Immature natural killer cell (primary cell): ENCODE results near the gene AHRR. TPM values are rescaled to one million over a fixed set of nuclear protein-coding genes. Genes with fewer than 3 reads are reported as not detected.
"Not testable (repeated sequence)": the region's sequence is repeated elsewhere in the genome, so short reads cannot be mapped to it uniquely, and the experiment has no call there.

ENCODE experiments used
- DNase-seq, 3 donors: peaks; one replicate each; pipeline ENCODE4 v3.0.0; 2022; ENCODE audit warnings: mixed read lengths in 1 of 3
- H3K27ac Mint-ChIP-seq, 6 donors: one replicate each; pipeline ENCODE4 v1.8.0; 2020; ENCODE audit warnings: mixed read lengths in 6 of 6, mild to moderate bottlenecking in 5 of 6, inconsistent platforms in 4 of 6, moderate library complexity in 3 of 6
- H3K27me3 Mint-ChIP-seq, 3 donors: one replicate each; pipeline ENCODE4 v1.8.0; 2020 to 2021; ENCODE audit warnings: low read depth in 3 of 3, mild to moderate bottlenecking in 3 of 3, mixed read lengths in 3 of 3, moderate library complexity in 3 of 3, inconsistent platforms in 1 of 3
- H3K36me3 Mint-ChIP-seq, 3 donors: one replicate each; pipeline ENCODE4 v1.8.0; 2020; ENCODE audit warnings: mixed read lengths in 3 of 3, inconsistent platforms in 2 of 3, mild to moderate bottlenecking in 2 of 3
- H3K4me1 Mint-ChIP-seq, 2 donors: one replicate each; pipeline ENCODE4 v1.8.0; 2020; ENCODE audit warnings: inconsistent platforms in 2 of 2, mild to moderate bottlenecking in 2 of 2, mixed read lengths in 2 of 2, moderate library complexity in 1 of 2
- H3K4me3 Mint-ChIP-seq, 5 donors: one replicate each; pipeline ENCODE4 v1.8.0; 2020; ENCODE audit warnings: mild to moderate bottlenecking in 5 of 5, mixed read lengths in 5 of 5, inconsistent platforms in 3 of 5, moderate library complexity in 3 of 5
- H3K9me3 Mint-ChIP-seq, 6 donors: one replicate each; pipeline ENCODE4 v1.8.0; 2020; ENCODE audit warnings: mild to moderate bottlenecking in 6 of 6, mixed read lengths in 6 of 6, inconsistent platforms in 4 of 6, moderate library complexity in 3 of 6
- polyA plus RNA-seq, 3 donors: library from polyadenylated mRNA; unstranded; fragments of 300-500 nt; fragmentation: Illumina TruSeq; gene quantifications; one replicate each; pipeline ENCODE4 v1.2.3, GENCODE V29; 2021

AHRR gene
- polyA plus RNA-seq, 3 donors from 2014 or later = 0.16 TPM; not detected in 2

DNA sequence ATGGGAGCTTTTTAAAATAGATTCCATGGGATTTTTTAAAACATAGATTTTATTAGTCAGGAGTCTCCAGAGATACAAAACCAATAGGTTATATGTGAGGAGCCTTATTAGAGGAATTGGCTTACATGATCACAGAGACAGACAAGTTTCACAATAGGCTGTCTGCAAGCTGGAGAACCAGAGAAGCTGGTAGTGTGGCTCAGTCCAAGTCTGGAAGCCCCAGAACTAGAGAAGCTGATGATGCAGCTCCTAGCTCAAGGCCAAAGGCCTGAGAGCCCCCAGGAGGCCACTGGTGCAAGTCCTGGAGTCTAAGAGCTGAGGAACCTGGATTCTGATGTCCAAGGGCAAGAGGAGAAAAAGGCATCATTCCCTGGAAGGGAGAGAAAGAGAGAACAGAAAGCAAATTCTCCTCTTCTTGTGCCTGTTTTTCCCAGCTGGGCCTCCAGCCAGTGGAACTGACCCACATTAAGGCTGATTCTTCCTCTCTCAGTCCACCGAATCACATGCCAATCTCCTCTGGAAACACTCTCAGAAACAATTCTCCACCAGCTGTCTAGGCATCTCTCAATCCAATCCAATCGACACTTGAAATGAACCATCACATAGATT lies 59.3 kb downstream of the AHRR start:
- Mint-ChIP-seq H3K27me3 (peaks cover 2 to 13% (median 8%) of the 10 kb centered on the region in 3 donors), H3K9me3 (peaks cover 2 to 7% (median 5%) of the 10 kb centered on the region in 6 donors), H3K27ac (no peak overlapping the region), H3K4me3 (no peak overlapping the region), H3K36me3 (peaks cover 0 to 14% (median 1%) of the 10 kb centered on the region in 3 donors), H3K4me1 (no peaks in the 10 kb centered on the region)
- DNase-seq = no peak

DNA sequence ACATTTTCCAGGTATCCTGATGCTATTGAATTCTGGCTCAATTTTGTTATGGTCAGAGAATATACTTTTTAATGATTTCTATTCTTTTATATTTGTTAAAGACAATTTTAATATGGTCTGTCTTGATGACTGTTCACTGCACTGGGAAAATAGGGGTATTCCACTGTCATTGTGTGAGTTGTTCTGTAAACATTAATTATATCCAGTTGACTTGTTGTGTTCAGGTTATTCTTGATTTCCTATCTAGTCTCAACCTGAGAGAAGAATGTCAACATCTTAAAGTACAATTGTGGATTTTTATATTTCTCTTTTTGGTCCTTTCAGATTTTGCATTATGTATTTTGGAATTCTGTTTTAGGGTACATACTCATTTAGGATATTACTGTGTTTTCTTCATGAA lies 61.6 kb downstream of the AHRR start:
- DNase-seq = no peak
- Mint-ChIP-seq H3K4me1 (no peaks in the 10 kb centered on the region), H3K27ac (no peak overlapping the region), H3K9me3 (peaks cover 3 to 10% (median 9%) of the 10 kb centered on the region in 6 donors), H3K36me3 (peaks cover 3 to 18% (median 6%) of the 10 kb centered on the region in 3 donors), H3K4me3 (no peak overlapping the region), H3K27me3 (peaks cover 2 to 9% (median 8%) of the 10 kb centered on the region in 3 donors)

DNA sequence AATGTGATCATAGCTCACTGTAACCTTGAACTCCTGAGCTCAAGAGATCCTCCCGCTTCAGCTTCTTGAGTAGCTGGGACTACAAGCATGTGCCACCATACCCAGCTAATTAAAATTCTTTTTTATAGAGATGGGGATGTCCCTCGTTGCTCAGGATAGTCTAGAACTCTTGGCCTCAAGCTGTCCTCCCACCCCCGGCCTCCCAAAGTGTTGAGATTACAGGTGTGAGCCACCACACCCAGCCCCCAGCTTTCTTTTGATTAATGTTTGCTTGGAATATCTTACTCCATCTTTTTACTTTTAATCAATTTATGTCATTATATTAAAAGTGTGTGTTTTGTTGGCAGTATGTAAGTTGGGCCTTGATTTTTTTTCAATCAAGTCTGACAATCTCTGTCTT lies 62.1 kb downstream of the AHRR start:
- Mint-ChIP-seq H3K27me3 (peaks cover 0 to 9% (median 6%) of the 10 kb centered on the region in 3 donors), H3K36me3 (peaks cover 3 to 18% (median 6%) of the 10 kb centered on the region in 3 donors), H3K4me3 (no peak overlapping the region), H3K9me3 (peaks cover 3 to 10% (median 9%) of the 10 kb centered on the region in 6 donors), H3K4me1 (no peaks in the 10 kb centered on the region), H3K27ac (no peak overlapping the region)
- DNase-seq = no peak

DNA sequence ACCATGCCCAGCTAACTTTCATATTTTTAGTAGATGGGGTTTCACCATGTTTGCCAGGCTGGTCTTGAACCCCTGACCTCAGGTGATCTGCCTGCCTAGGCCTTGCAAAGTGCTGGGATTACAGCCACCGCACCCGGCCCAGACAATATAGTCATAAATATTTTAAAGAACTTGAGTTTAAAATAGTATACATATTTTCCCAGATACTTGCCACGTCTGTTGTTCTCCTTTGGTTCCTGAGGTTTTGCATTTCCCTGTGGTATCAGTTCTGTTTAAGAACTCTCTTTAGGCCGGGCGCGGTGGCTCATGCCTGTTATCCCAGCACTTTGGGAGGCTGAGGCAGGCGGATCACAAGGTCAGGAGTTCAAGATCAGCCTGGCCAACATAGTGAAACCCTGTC lies 63.1 kb downstream of the AHRR start:
- peaks cover 3 to 18% (median 6%) of the 10 kb centered on the region in 3 donors for H3K36me3 Mint-ChIP-seq
- H3K27ac Mint-ChIP-seq, H3K27me3 Mint-ChIP-seq: not testable (repeated sequence)

DNA sequence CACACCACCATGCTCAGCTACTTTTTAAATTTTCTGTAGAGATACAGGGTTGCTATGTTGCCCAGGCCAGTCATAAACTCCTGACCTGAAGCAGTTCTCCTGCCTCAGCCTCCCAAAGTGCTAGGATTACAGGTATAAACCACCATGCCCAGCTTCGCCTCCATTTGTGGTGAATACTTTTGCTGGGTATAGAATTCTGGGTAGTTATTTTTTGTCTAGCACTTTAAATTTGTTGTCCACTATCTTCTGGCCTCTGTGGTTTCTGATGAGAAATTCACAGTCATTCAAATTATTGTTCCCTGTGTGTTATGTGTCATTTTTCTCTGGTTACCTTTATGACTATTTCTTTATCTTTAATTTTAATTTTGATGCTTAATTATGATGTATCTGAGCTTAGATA lies 63.8 kb downstream of the AHRR start:
- H3K27ac Mint-ChIP-seq = no peak overlapping the region
- peaks cover 3 to 10% (median 9%) of the 10 kb centered on the region in 6 donors for H3K9me3 Mint-ChIP-seq
- H3K4me1 Mint-ChIP-seq = no peaks in the 10 kb centered on the region
- peaks cover 0 to 6% (median 6%) of the 10 kb centered on the region in 3 donors for H3K27me3 Mint-ChIP-seq
- no peak overlapping the region for H3K4me3 Mint-ChIP-seq
- DNase-seq = no peak
- H3K36me3 Mint-ChIP-seq = peaks cover 3 to 18% (median 6%) of the 10 kb centered on the region in 3 donors

More for the DNA sequence above, 63.1 kb downstream of the AHRR start:
- not testable (repeated sequence) for H3K9me3 Mint-ChIP-seq, H3K4me1 Mint-ChIP-seq, DNase-seq, H3K4me3 Mint-ChIP-seq

DNA sequence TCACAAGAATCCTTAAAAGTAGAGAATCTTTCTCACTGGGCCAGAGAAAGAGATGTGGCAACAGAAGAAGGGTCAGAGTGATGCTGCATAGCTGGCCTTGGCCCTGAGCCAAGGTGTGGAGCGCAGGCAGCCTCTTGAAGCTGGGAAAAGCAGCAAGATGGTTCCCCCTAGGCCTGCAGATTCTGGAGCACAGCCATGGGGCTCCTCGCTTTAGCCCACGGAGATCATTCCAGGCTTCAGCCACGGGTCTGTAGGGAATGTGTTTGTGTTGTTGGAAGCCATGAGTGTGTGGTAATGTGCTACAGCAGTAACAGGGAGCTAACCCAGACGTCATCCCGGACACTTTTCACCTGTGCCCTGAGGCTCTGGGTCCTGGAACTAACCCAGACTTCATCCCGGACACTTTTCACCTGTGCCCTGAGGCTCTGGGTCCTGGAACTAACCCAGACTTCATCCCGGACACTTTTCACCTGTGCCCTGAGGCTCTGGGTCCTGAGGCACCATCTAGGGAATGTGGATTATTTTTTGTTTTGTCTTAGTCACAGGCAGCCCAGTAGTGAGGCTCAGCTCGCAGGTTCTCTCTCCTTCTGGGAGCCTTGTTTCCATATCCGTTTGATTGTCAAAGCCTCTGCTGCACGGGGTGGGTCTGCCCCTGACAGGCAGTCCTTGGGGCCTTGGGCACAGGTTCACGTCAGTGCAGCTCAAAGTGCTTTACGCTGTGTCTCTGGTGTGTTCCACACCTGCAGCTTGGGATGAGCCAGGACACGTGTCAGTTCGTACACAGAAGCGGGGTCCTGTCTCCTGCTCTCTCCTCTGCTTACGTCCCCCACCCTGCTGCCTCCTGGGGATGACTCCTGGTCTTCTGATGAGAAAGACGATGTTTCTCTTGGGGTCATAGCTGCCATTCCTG lies 65.2 kb downstream of the AHRR start:
- Mint-ChIP-seq H3K36me3 (peaks cover 3 to 18% (median 6%) of the 10 kb centered on the region in 3 donors), H3K4me3 (no peak overlapping the region), H3K27ac (no peak overlapping the region), H3K27me3 (peaks cover 0 to 6% (median 6%) of the 10 kb centered on the region in 3 donors), H3K4me1 (no peaks in the 10 kb centered on the region), H3K9me3 (peaks cover 0 to 10% (median 9%) of the 10 kb centered on the region in 6 donors)
- no peak for DNase-seq

DNA sequence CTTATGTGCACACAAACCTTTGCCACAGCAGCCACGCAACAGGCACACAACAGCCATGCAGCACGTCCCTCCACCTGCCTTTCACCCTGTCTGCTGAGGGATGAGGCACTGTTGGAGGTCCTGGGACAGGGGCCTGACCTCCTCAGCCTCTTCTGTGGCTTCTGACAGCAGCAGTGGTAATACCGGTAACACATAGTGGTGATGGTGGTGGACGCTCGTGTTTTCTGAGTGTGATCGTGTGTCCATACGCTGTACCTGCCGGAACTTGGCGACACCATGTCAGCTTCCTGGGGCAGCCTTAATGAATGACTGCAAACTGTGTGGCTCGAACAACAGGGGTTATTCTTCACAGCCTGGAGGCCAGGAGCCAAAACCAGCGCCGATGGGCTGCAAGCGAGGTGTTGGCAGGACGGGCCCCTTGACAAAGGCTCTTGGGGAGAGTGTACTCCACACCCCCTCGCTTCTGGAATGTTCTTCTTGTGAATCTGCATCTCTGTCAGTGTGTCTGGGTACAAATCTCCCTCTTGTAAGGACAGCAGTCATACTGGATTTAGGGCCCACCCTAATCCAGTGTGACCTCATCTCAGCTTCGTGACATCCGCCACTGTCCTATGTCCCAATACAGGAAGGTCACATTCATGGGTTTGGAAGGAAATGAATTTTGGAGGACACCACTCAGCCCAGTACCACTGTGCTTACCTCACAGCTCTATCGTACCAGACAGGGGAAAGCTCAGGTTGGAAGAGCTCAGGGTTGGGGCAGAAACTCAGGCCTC lies 66.2 kb downstream of the AHRR start:
- H3K9me3 Mint-ChIP-seq = peaks cover 0 to 10% (median 9%) of the 10 kb centered on the region in 6 donors
- H3K4me3 Mint-ChIP-seq = no peak overlapping the region
- no peak for DNase-seq
- peaks cover 1 to 6% (median 2%) of the 10 kb centered on the region in 3 donors for H3K27me3 Mint-ChIP-seq
- peaks cover 0 to 3% of the 10 kb centered on the region in 2 donors for H3K4me1 Mint-ChIP-seq
- H3K36me3 Mint-ChIP-seq = peaks cover 3 to 18% (median 6%) of the 10 kb centered on the region in 3 donors
- H3K27ac Mint-ChIP-seq = no peak overlapping the region

DNA sequence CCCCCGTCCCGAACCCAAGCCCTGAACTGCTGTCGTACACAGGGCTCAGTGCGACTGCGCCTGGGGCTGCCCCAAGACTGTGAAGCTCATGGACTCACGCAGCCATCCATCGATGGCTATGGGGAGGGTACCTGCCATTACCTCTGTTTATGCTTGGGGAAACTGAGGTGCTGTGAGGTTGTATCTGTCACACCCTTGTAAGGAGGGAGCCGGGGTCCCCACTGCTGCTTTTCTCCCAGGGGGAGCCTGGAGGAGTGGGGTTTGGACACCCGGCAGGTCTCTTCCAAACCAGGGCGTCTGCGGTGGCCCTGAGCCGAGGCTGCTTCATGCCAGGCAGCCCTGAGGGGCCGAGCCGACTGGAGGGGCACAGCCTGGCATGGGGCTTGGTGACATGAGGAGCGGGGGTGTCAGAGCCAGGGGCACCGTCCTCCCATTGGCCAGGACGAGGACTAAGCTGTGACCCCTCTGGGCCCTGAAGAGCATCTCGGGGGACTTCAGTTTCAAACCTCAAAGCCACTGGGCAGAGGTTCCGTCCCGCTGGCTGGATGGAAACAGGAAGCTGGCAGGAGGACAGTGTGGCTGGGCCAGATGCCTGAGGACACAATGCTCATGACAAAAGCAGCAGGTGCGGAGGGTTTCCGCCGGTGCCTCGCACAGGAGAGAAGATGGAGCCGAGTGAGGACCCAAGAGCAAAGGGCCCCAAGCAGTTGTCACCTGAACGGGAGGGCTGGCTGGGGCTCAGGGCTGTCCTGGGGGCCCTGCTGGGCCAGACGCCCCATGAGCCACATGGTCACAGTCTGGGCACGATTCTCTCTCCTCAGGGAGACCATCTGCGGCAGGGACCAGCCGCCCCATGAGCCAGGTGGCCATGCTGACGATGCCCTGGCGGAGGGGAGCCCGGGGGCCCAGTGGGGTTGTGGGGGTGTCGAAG lies 67.0 kb downstream of the AHRR start:
- H3K36me3 Mint-ChIP-seq = peaks cover 3 to 18% (median 6%) of the 10 kb centered on the region in 3 donors
- peaks cover 0 to 10% of the 10 kb centered on the region in 2 donors for H3K4me1 Mint-ChIP-seq
- H3K9me3 Mint-ChIP-seq = peaks cover 0 to 10% (median 9%) of the 10 kb centered on the region in 6 donors
- no peak overlapping the region for H3K4me3 Mint-ChIP-seq
- H3K27me3 Mint-ChIP-seq = peaks cover 2 to 6% (median 2%) of the 10 kb centered on the region in 3 donors
- DNase-seq = no peak
- H3K27ac Mint-ChIP-seq = no peak overlapping the region

DNA sequence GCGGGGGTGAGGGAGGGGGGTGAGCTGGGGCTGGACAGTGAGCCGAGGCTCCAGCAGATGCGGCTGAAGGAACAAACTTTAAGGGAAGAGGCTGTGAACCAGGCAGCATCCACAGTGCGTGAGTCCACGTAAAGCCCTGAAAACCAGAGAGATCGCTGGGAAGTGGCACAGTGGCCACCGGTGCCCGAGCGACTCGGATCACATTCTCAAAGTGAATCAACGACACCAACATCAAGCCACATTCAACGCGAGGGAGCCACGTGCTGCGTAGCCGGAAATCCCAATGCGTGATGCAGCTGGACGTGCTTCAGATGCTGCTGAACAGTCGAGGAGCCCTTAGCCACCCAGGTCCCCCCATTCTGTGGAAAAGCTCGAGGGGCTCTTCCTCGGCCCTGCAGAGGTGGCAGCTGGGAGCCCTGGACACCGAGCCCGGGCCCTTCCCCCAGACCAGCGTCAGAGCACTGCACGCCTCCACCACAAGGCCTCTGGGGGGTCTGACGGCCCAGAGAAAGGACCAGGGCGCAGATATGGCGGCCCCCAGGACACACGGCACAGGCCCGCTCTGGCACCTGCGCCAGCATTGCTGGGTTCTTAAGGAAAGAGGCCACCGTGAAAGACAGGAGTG lies 67.8 kb downstream of the AHRR start:
- Mint-ChIP-seq H3K4me3 (no peak overlapping the region), H3K36me3 (peaks cover 3 to 15% (median 6%) of the 10 kb centered on the region in 3 donors), H3K9me3 (peaks cover 0 to 10% (median 9%) of the 10 kb centered on the region in 6 donors), H3K27me3 (peaks cover 2 to 6% (median 2%) of the 10 kb centered on the region in 3 donors), H3K27ac (no peak overlapping the region), H3K4me1 (peaks cover 0 to 10% of the 10 kb centered on the region in 2 donors)
- DNase-seq = no peak

DNA sequence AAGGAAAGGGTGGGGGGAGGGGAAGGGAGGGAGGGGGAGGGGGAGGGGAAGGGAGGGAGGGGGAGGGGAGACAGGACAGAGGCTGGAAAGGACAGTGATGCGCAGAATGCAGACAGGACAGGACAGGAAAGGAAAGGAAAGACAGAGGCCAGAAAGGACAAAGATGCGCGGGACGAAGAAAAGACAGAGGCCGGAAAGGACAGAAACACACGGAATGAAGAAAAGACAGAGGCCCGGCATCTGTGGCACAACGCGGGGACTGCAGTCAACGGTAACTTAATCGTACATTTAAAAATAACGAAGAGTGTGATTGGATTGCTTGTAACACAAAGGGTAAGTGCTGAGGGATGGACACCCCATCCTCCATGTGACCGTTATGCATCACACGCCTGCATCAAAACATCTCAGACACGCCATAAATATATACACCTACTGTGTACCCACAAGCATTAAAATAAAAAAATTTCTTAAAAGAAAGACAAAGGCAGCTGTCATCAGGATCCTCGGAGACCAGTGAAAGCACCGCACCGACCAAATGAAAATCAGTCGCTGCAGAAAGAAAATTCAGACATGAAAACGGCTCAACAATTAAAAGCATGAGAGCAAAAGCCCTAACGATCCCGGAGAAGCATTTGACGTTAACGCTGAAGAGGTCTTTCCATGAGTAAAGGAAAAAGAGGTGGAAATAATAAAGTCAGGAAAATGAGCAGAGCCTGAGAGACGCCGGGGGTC lies 68.5 kb downstream of the AHRR start:
- Mint-ChIP-seq H3K27ac (no peak overlapping the region), H3K36me3 (peaks cover 3 to 15% (median 6%) of the 10 kb centered on the region in 3 donors), H3K9me3 (peaks cover 0 to 10% (median 9%) of the 10 kb centered on the region in 6 donors), H3K27me3 (peaks cover 2 to 3% (median 2%) of the 10 kb centered on the region in 3 donors), H3K4me1 (peaks cover 0 to 10% of the 10 kb centered on the region in 2 donors), H3K4me3 (peak overlapping the region in 1 of 5 donors; percentile 39)
- no peak for DNase-seq

DNA sequence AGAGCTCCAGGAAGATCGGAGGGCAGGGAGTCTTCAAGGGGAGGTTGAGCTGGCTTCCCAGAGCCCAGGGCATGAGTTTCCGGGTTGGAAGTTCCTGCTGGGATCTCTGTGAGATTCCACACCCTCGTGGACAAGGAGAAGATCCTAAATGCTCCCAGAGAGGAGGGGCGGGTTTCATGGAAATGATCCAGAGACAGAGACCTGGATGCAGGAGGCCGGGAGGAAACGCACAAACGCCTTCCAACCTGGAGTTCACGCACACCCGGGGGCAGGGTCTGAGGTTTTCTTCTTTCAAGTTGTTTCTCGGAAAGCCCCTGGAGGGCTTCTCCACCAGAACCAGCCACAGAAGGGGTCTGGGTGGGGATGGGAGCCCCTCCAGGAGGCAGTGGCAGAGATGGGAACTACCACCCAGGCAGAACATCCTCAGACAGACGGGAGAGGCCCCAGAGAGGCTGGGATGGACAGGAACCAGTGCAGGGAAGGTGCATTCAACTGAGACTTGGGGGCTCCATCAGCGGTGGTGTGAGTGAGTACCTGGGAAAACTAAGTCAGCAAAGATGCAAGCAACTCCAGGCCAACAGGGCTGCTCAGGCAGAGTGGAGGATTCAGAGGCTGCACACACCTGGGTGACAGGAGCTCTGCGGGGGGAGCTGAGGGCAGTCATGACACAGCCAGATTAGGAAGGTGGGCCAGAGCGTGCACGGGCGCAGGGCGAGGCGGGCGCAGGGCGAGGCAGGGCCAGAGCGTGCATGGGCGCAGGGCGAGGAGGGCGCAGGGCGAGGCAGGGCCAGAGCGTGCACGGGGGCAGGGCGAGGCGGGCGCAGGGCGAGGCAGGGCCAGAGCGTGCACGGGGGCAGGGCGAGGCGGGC lies 69.3 kb downstream of the AHRR start:
- DNase-seq = no peak
- peaks cover 0 to 2% (median 0%) of the 10 kb centered on the region in 3 donors for H3K27me3 Mint-ChIP-seq
- H3K36me3 Mint-ChIP-seq = peaks cover 3 to 8% (median 4%) of the 10 kb centered on the region in 3 donors
- peaks cover 0 to 10% of the 10 kb centered on the region in 2 donors for H3K4me1 Mint-ChIP-seq
- H3K9me3 Mint-ChIP-seq = peaks cover 0 to 4% (median 3%) of the 10 kb centered on the region in 6 donors
- peak overlapping the region in 1 of 5 donors; percentile 33 for H3K4me3 Mint-ChIP-seq
- no peak overlapping the region for H3K27ac Mint-ChIP-seq
